ENCODE results near the gene BBS12.
A peak's percentile ranks its signal among the peaks of the same experiment; 100 is the strongest.

The BBS12 gene

GRCh38 chr4:122712782-122713181, 19.7 kb upstream of the BBS12 start:
- no peak for DNase-seq (ENCODE audit: low read depth in 2 of 2, low spot score in 1 of 2)

- no peak for DNase-seq (ENCODE audit: low read depth in 2 of 2, low spot score in 1 of 2)
Measured at GRCh38 chr4:122715221-122715620, 17.3 kb upstream of the BBS12 start.

GRCh38 chr4:122716825-122717448, 15.6 kb upstream of the BBS12 start:
- peak; percentile 11 to 55 for DNase-seq (ENCODE audit: low read depth in 2 of 2, low spot score in 1 of 2)

DNA sequence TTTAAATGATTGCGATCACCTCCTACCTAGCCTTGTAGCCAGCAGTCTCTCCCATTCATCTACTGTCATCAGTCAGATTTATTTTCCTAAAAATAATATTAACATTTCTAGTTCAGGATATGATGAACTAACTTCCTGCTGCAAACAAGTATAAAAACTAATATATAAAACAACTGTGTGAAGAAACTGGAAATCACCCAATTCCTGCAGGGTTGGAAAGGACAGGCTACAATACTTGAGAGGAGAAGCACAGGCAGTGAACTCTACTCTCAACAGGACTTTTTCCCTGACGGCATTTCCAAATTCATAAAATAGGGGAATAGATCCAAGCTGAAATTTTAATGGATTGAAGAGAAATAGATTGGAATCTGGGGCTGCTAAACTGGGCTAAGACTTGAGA, 14.2 kb upstream of the BBS12 start:
- no peak for DNase-seq (ENCODE audit: low read depth in 2 of 2, low spot score in 1 of 2)

DNA sequence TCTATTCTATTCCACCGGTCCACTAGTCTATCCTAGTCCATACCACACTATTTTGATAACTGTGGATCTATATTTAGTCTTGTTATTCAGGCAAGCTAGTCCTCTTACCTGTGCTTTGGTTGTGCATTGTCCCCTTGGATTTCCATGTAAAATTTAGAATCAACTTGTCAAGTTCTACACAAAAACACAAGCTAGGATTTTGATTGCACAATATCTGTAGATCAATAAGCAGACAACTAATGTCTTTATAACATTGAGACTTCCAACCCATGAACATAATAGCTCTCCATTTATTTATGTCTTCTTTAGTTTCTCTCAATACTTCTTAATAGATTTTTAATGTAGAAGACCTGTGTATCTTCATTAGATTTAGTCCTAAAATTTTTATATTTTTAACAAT, 10.2 kb upstream of the BBS12 start:
- no peak for DNase-seq (ENCODE audit: low read depth in 2 of 2, low spot score in 1 of 2)

DNA sequence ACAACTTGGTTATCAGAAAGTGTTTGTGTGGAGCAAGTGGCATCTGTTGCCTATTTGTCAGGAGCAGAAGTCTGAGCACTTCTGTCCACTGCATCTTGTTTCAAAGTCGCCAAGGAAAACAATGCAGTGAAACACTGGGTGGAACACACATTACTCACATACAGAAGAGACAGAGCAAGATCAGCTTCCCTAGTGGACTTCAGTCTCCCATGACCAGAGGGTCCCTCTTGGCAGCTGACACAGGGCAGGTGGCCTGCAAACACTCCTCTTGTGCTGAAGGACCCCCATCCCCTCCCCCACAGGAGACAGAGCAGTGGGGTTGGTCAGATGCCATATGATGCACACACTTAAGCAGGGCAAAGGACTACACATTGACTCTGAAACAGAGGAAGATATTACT, 3.6 kb upstream of the BBS12 start:
- no peak for DNase-seq (ENCODE audit: low read depth in 2 of 2, low spot score in 1 of 2)

DNA sequence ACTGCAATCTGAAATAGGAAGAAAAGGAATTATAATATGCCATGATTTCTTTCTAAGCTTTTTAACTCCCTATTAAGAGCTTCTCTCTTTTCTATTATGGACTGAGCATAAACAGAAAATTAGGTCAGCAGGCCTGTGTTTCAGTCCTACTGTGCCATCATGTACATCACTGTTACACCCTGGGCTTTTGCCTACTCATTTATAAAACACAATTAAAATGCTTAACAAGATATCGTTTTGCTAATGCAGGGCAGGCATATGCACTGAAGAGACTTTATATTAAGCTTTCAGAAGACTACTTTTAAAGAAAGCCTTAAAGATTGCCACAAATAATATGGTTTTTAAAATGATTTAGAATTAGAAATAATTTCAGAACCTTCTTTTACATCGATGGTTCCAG, 828 bp upstream of the BBS12 start:
- no peak for DNase-seq (ENCODE audit: low read depth in 2 of 2, low spot score in 1 of 2)

DNA sequence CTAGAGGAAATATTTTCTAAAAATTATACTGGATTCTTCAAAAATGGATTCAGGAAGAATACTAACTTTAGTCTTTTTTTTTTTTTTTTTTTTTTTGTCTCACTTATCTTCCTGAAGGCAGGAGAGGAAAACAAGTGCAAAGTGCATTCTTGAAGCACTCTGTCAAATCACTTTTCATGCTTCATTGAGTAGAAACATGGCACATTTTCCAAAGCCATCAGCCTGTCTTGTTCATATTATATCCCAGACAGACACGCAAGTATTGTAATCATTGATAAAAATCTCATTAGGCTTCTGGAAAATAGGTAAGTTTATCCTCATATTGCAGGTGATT, 1.2 kb downstream of the BBS12 start:
- no peak for DNase-seq (ENCODE audit: low read depth in 2 of 2, low spot score in 1 of 2)

DNA sequence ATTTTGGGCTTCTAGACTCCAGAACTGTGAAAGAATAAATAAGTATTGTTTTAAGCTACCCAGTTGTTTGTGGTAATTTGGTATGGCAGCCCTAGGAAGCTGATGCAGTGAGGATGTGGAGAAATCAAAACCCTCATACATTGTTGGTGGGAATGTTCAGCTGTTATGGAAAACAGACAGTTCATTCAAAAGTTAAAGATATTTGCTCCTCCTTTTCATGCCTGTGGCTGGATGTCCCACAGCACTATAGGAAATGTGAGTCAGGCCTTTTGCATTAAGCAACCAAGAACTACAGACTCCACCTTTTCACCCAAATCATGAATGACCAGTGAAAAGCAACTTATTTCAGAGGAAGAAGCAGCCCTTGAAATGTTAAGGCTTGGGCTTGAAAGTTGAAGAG, 6.7 kb downstream of the BBS12 start:
- no peak for DNase-seq (ENCODE audit: low read depth in 2 of 2, low spot score in 1 of 2)

GRCh38 chr4:122742933-122743829, 10.7 kb downstream of the BBS12 start:
- no peak for DNase-seq (ENCODE audit: low read depth in 2 of 2, low spot score in 1 of 2)

DNA sequence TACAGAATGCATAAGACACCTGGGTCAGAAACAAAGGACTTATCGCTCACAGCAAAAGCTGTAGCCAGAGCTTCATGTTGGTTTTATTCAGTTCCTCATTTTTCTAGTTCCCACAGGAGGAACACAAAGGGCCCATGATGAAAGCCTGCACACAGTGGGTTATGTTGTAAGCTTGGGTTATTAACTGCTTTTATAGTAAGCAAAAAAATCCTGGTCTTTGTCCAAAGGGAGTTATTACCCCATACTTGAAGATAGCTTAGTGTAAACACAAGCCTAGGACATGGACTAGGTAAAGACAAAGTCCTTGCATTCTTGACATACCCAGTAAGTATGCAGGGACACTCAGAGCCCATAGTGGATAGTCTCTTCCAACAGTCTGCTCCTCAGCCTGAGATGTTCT, 11.7 kb downstream of the BBS12 start:
- no peak for DNase-seq (ENCODE audit: low read depth in 2 of 2, low spot score in 1 of 2)

GRCh38 chr4:122746485-122746965, 14.0 kb downstream of the BBS12 start:
- DNase-seq (ENCODE audit: low read depth in 2 of 2, low spot score in 1 of 2), result no peak

DNA sequence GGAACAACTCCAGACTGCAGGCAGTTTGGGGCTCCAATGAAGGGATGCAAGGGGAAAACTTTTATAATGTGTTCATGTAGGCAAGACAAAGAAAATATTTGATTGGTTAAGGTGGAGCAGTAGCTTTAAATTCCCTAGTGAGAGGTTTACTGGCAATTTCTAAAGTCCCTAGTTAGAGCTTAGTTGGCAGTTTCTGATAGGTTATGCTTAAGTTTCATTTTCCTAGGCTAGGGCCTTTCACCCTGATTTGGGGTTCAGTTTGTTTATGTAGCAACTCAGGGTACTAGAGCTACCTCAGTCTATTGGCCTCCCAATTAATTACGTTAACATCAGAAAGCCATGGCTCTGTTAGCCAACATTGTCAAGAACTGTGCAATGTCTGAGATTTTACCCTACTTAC, 14.6 kb downstream of the BBS12 start:
- no peak for DNase-seq (ENCODE audit: low read depth in 2 of 2, low spot score in 1 of 2)

DNA sequence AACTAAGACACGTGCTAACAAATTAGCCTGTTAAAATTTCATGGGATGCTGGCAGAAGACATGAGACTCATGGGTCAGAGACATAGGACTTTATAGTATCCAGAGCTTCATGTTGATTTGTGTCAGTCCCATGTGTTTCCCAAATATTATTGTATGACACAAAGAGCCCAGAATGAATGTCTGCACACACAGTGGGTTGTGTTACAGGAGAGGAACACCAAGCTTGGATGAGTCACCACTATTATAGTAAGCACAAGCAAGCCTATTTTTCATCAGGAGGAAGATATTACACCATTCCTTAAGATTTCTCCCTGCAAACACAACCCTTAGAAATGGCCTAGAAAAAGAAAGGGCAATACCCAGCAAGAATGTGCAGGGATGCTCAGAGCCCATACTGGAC, 15.4 kb downstream of the BBS12 start:
- DNase-seq (ENCODE audit: low read depth in 2 of 2, low spot score in 1 of 2), result no peak

DNA sequence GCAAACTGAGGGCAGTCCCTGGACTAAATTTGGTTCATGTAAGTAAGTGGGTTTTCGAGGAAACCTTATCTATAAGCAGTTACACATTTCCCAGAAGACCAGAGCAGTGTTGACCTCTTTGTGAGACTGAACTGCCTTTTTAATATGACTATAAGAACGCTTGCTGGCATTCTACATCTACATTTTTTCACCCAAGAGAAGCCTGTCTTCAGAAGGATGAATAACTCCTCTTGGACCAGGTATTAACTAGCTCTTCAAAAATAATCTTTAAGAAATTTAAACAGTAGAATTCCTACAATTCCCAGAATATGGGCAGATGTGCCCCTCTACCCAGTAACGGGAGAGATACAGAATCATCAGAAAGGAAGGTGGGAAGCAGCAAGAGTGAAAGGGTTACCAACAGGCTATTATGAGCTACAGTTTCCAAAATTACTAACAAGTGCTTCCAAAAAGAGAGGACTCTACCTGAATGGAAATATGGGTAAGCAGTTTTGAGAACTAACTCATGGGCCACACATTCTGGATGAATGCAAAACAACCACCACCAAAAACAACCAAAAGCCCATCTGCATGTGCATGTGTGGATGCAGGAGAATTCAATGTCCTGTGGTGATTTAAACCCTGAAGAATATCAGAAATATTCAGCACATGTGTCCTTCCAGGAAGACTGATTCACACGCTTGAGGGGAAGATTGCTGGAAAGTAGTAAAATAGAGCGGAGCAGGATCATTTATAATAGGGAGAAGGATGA, 17.4 kb downstream of the BBS12 start:
- no peak for DNase-seq (ENCODE audit: low read depth in 2 of 2, low spot score in 1 of 2)

DNA sequence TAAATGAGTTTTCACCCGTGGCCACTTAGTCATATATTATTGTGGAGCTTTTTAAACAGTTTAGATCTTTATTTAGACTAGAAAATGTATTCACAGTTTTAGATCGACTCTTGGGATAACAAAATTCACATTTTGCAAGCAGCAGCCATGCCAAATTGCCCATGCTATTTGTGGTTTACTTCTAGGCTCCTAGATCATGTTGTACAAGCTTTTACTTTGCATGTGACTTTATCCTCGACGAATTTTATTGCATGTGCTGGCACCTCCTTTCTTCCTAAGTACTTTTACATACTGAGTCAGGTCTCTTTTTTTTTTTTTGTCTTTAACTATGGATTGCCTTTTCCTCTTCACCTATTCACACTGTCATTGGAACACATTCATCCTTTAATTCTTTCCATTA, 23.2 kb downstream of the BBS12 start:
- no peak for DNase-seq (ENCODE audit: low read depth in 2 of 2, low spot score in 1 of 2)

GRCh38 chr4:122758033-122758432, 25.5 kb downstream of the BBS12 start:
- no peak for DNase-seq (ENCODE audit: low read depth in 2 of 2, low spot score in 1 of 2)

DNA sequence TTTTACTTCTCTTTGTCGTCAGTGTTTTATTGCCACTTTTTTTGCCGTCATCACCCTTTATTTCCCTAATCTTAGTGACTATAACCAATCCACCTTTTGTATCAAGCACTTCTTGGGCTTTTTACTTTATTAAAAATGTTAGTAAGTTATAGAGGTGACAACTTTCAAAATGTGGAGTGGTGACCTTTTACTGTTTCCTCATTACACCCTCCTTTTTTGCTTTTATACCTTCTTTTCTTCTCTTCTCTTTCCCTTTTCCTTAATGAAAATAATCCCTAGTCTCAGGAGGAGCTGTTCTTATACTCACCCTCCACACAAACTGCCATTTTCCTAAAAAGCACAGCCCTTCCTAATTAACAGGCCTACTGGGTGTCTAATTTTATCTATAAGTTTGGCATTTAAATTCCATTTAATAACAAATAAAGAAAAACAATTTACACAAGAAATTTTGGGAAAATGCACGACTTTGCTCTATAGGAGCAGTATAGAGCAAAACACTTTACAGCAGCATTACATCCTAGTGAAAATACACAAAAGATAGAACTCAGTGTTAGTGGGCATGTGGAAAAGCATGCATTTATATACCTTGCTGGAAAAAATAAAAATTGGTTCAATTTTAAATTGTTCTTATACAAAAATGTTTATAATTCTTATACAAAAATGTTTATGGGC, 27.3 kb downstream of the BBS12 start:
- no peak for DNase-seq (ENCODE audit: low read depth in 2 of 2, low spot score in 1 of 2)

DNA sequence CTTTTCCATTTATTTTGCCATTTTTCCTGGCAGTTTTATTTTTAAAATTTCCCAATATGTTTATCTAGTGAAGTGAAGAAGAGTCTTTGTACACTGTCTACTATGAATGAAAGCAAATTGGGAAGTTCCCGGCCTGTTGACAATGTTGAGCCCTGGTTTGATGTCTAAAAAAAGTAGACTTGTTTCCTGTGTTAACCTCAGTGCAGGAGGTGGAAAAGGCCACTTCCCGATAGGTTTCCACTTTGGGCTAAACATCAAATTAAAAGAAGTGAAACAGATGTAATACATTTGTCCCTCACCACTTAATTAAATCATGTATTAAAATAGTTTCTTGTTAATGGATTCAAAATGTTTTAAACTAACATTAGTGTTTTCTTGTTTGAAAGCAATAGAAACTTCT, 30.0 kb downstream of the BBS12 start:
- DNase-seq (ENCODE audit: low read depth in 2 of 2, low spot score in 1 of 2), result no peak

- DNase-seq (ENCODE audit: low read depth in 2 of 2, low spot score in 1 of 2), result no peak
Measured at GRCh38 chr4:122762966-122763716, 30.6 kb downstream of the BBS12 start.

Data from stimulated activated CD8-positive, alpha-beta memory T cell treated with anti-CD3 and anti-CD28 coated beads, Interleukin-4, amount 100 ng/mL, for 1 hour (primary cell).